Body of pancreas (tissue), 4 donors: ENCODE results near the gene SENP6. TPM values are rescaled to one million over a fixed set of nuclear protein-coding genes. Genes with fewer than 3 reads are reported as not detected.
A peak's percentile ranks its signal among the peaks of the same experiment; 100 is the strongest.
"Not testable (repeated sequence)": the region's sequence is repeated elsewhere in the genome, so short reads cannot be mapped to it uniquely, and the experiment has no call there.

Source experiments
- ATAC-seq: fragments of 150-250 bp; one replicate; pipeline ENCODE4 v1.9.1; 2016
- DNase-seq, 4 donors: peaks; one replicate each; pipeline ENCODE4 v3.0.0-alpha.2; 2019
- H3K27ac ChIP-seq, 4 donors: fragments of 200-600 bp; sonication (generic); 1 replicate in 3 of 4; 2 replicates in 1 of 4; pipeline versions ENCODE4 v1.5.1 to v1.6.1; 2016 to 2019; ENCODE audit warnings: mild to moderate bottlenecking in 1 of 4, mixed read lengths in 1 of 4, moderate library complexity in 1 of 4
- H3K27me3 ChIP-seq, 2 donors: fragments of 200-600 bp; sonication (generic); one replicate each; pipeline ENCODE4 v1.6.0; 2016; ENCODE audit warnings: mild to moderate bottlenecking in 1 of 2
- H3K36me3 ChIP-seq, 2 donors: fragments of 200-600 bp; sonication (generic); replicated peaks in 1 of 2; 2 replicates each; pipeline ENCODE4 v1.5.1; 2016; ENCODE audit warnings: low read depth in 2 of 2; ENCODE audit not compliant: insufficient read depth in 1 of 2
- H3K4me1 ChIP-seq: fragments of 200-600 bp; sonication (generic); one replicate; pipeline ENCODE4 v1.6.0; 2016
- H3K4me3 ChIP-seq, 2 donors: fragments of 200-600 bp; sonication (generic); 1 replicate in 1 of 2; 2 replicates in 1 of 2; pipeline ENCODE4 v1.5.1; 2016 to 2019
- H3K9me3 ChIP-seq, 3 donors: fragments of 200-600 bp; sonication (generic); 1 replicate in 2 of 3; 2 replicates in 1 of 3; pipeline ENCODE4 v1.5.1; 2016
- CTCF ChIP-seq, 7 experiments: fragments of 450-650 bp in 4 of 7; fragments of 200-600 bp in 3 of 7; sonication (generic) in 3 of 7; IDR thresholded peaks; one replicate each; pipeline ENCODE4 v1.5.1; 2016 to 2019; ENCODE audit warnings: antibody characterized with exemption in 7 of 7
- POLR2A ChIP-seq, 3 donors: fragments of 450-650 bp; IDR thresholded peaks; one replicate each; pipeline ENCODE4 v1.6.1; 2016; ENCODE audit warnings: antibody characterized with exemption in 3 of 3, mild to moderate bottlenecking in 2 of 3
- WGBS, 2 donors: methylation state at CpG; one replicate each; pipeline ENCODE4 v1.1.5; 2017; 5-methylcytosine and 5-hydroxymethylcytosine counted together
- intact Hi-C: fragments of 100-400 bp; cut with DNase I; formaldehyde crosslinking; loops from one replicate; pipeline ENCODE4 v1.15.1; 2023
- total RNA-seq, 2 donors: library from RNA; depleted of rRNA; stranded (reverse); fragments of >200 nt; gene quantifications; one replicate each; pipeline ENCODE4 v1.1.0, GENCODE V29; 2016

The SENP6 gene
- total RNA-seq, 2 donors from 2014 or later, result 68.6 to 75.2 TPM

DNA sequence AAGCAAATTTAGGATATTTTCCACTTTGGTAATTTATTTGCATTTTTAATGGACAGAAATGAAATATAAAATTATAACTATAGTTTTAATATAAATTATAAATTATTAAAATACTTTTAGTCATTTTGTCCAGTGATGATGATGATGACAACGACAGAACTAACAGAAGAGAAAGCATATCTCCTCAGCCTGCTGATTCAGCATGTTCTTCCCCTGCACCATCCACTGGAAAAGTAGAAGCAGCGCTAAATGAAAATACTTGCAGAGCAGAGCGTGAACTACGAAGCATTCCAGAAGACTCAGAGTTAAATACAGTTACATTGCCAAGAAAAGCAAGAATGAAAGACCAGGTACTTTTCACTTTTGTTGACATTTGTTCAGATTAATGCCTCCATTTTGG lies 64.9 kb downstream of the SENP6 start:
- no peaks in the 10 kb centered on the region for H3K4me1 ChIP-seq
- no peak for DNase-seq
- no peaks in the 10 kb centered on the region for H3K9me3 ChIP-seq
- TF ChIP-seq POLR2A (IDR thresholded peaks at IDR 0.05) (no peak), CTCF (IDR thresholded peaks at IDR 0.05) (no peak)
- no peak overlapping the region for H3K4me3 ChIP-seq
- intact Hi-C loops, result no loop called here
- H3K27ac ChIP-seq, result no peak overlapping the region
- H3K36me3 ChIP-seq, result peaks cover 0 to 17% of the 10 kb centered on the region in 2 donors
- ATAC-seq, result no peak
- no peaks in the 10 kb centered on the region for H3K27me3 ChIP-seq
- WGBS, 2 donors, result 84 to 96% methylated on average over 4 of the region's 4 CpGs

DNA sequence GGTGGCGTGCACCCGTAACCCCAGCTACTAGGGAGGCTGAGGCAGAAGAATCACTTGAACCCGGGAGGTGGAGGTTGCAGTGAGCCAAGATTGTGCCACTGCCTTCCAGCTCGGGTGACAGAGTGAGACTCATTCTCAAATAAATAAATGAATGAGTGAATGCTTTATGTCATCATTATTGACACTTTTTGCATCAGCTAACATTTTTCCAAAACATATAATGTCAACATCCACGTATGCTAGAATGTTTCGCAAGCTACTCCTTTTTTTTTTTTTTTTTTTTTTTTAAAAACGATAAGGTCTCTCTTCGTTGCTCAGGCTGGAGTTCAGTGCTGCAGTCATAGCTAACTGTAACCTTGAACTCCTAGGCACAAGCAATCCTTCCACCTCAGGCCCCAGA lies 72.2 kb downstream of the SENP6 start:
- H3K4me3 ChIP-seq, result no peak overlapping the region
- H3K9me3 ChIP-seq, result no peaks in the 10 kb centered on the region
- intact Hi-C loops, result no loop called here
- TF ChIP-seq POLR2A (IDR thresholded peaks at IDR 0.05) (no peak), CTCF (IDR thresholded peaks at IDR 0.05) (no peak)
- no peak for DNase-seq
- no peak for ATAC-seq
- H3K27ac ChIP-seq, result no peak overlapping the region
- H3K27me3 ChIP-seq, result no peaks in the 10 kb centered on the region
- WGBS, 2 donors, result 69 to 81% methylated on average over 8 of the region's 8 CpGs
- H3K36me3 ChIP-seq, result peaks cover 4 to 18% of the 10 kb centered on the region in 2 donors
- no peaks in the 10 kb centered on the region for H3K4me1 ChIP-seq

DNA sequence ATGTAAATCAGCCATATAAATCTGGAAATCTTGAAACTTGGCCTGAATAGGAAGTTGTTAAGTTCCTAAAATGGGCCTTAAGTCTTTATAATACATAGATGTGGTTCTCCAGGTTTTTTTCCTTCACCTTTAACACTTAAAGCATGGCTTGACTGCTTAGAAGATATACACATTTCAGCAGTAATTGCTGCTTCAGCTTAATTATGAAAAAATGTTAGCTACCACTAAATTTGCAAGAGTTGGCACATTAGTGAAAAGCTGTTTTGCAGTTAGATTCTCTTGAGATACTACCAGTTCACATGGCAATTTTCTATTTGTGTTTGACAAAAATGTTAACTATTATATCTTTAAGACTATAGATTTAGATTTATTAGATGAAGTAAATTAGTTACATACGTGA lies 74.7 kb downstream of the SENP6 start:
- intact Hi-C loops, result no loop called here
- 87 to 94% methylated on average over 1 of the region's 1 CpG for WGBS, 2 donors

DNA sequence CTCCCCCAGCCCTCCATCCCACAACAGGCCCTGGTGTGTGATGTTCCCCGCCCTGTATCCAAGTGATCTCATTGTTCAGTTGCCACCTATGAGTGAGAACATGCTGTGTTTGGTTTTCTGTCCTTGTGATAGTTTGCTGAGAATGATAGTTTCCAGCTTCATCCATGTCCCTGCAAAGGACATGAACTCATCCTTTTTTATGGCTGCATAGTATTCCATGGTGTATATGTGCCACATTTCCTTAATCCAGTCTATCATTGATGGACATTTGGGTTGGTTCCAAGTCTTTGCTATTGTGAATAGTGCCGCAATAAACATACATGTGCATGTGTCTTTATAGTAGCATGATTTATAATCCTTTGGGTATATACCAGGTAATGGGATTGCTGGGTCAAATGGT lies 80.9 kb downstream of the SENP6 start:
- H3K9me3 ChIP-seq, DNase-seq, ATAC-seq, H3K27ac ChIP-seq, H3K27me3 ChIP-seq, H3K4me1 ChIP-seq, intact Hi-C loops, H3K4me3 ChIP-seq: not testable (repeated sequence)
- H3K36me3 ChIP-seq, result peaks cover 0 to 28% of the 10 kb centered on the region in 2 donors
- 92 to 97% methylated on average over 2 of the region's 2 CpGs for WGBS, 2 donors

More for the DNA sequence above, 74.7 kb downstream of the SENP6 start:
- H3K4me3 ChIP-seq, result no peak overlapping the region
- no peaks in the 10 kb centered on the region for H3K27me3 ChIP-seq
- no peaks in the 10 kb centered on the region for H3K4me1 ChIP-seq
- no peaks in the 10 kb centered on the region for H3K9me3 ChIP-seq
- DNase-seq (no peak), ATAC-seq (no peak)
- H3K36me3 ChIP-seq, result peaks cover 4 to 22% of the 10 kb centered on the region in 2 donors
- H3K27ac ChIP-seq, result no peak overlapping the region
- TF ChIP-seq POLR2A (IDR thresholded peaks at IDR 0.05), result no peak

DNA sequence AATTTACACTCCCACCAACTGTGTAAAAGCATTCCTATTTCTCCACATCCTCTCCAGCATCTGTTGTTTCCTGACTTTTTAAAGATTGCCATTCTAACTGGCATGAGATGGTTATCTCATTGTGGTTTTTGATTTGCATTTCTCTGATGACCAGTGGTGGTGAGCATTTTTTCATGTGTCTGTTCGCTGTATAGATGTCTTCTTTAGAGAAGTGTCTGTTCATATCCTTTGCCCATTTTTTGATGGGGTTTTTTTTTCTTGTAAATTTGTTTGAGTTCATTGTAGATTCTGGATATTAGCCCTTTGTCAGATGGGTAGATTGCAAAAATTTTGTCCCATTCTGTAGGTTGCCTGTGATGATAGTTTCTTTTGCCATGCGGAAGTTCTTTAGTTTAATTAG lies 81.3 kb downstream of the SENP6 start:
- H3K9me3 ChIP-seq, DNase-seq, H3K4me3 ChIP-seq, H3K4me1 ChIP-seq, intact Hi-C loops, H3K27me3 ChIP-seq, ATAC-seq, H3K27ac ChIP-seq: not testable (repeated sequence)
- 98 to 100% methylated on average over 2 of the region's 2 CpGs for WGBS, 2 donors
- H3K36me3 ChIP-seq, result peaks cover 0 to 23% of the 10 kb centered on the region in 2 donors

DNA sequence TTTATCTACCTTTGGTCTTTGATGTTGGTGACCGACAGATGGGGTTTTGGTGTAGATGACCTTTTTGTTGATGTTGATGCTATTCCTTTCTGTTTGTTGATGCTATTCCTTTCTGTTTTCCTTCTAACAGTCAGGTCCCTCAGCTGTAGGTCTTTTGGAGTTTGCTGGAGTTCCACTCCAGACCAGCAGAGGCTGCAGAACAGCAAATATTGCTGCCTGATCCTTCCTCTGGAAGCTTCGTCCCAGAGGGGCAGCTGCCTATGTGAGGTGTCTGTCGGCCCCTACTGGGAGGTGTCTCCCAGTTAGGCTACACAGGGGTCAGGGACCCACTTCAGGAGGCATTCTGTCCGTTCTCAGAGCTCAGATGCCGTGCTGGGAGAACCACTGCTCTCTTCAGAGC lies 85.9 kb downstream of the SENP6 start:
- H3K36me3 ChIP-seq, H3K9me3 ChIP-seq, H3K27me3 ChIP-seq, H3K27ac ChIP-seq, H3K4me1 ChIP-seq, DNase-seq, H3K4me3 ChIP-seq, intact Hi-C loops, ATAC-seq: not testable (repeated sequence)
- 91 to 94% methylated on average over 2 to 5 of the region's 5 CpGs for WGBS, 2 donors

GRCh38 chr6:75687937-75688336 lies 86.3 kb downstream of the SENP6 start:
- H3K4me3 ChIP-seq, H3K36me3 ChIP-seq, ATAC-seq, intact Hi-C loops, H3K27ac ChIP-seq, H3K9me3 ChIP-seq, H3K4me1 ChIP-seq, H3K27me3 ChIP-seq: not testable (repeated sequence)
- WGBS, 2 donors, result 93 to 100% methylated on average over 1 to 8 of the region's 8 CpGs
- DNase-seq, result peak in 1 of 4 donors; percentile 13
